ENCODE results near the gene HIC1.

GRCh38 chr17:2042933-2043332 is 12.0 kb upstream of the HIC1 start:
- TF ChIP-seq CTCF (conservative IDR thresholded peaks at IDR 0.05; ENCODE audit: low read depth, low read length): no peak
- TF ChIP-seq ELK1 (IDR thresholded peaks at IDR 0.05; ENCODE audit: borderline replicate concordance, low read depth, low read length): no peak
